Stimulated activated CD4-positive, alpha-beta T cell treated with anti-CD3 and anti-CD28 coated beads, TNF-alpha, amount 100 ng/mL, for 24 hours (primary cell): ENCODE results near the gene MEIS2.

Source experiments
- DNase-seq, 3 experiments: peaks; one replicate each; pipeline ENCODE4 v3.0.0-alpha.2; 2020; ENCODE audit warnings: low read depth in 3 of 3

The MEIS2 gene

GRCh38 chr15:36936613-36937012 lies 163.7 kb downstream of the MEIS2 start:
- DNase-seq = no peak

DNA sequence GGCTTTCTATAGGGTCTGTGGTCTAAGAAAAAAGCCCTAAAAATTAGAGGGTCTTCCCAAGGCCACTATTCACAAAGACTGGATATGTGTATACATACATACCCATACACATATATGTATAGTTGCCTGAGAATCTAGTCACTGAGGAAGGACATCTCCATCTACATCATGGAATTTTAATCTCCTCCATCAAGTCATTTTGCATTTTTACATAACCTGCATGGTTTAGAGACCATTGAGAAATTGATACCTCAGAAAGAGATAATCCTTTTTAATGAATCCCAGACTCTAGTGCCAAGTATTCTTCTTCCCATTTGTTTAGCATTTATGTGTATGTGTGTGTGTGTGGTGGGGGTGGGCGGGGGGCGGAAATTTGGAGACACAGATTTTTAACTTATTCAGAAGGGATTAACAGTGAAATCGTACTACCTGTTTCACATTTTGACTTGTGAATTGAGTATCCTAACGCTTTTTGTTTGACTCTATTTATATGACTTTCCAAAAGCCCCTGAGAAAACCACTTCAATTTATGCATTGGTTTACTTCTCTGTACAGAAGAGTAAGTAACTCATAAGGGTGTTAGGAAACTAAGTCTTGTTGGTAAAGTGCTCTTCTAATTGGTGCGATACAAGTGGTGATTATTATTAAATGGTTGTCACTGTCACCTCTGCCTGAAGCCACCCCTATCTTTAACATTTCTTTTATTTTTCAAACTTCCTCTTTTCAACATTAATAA lies 166.9 kb downstream of the MEIS2 start:
- DNase-seq = no peak

- no peak for DNase-seq
Measured at GRCh38 chr15:36932070-36932469, 168.3 kb downstream of the MEIS2 start.

- DNase-seq = no peak
Measured at GRCh38 chr15:36931434-36931833, 168.9 kb downstream of the MEIS2 start.

GRCh38 chr15:36926427-36926825 lies 173.9 kb downstream of the MEIS2 start:
- DNase-seq = no peak

- no peak for DNase-seq
Measured at GRCh38 chr15:36925653-36926426, 174.5 kb downstream of the MEIS2 start.

DNA sequence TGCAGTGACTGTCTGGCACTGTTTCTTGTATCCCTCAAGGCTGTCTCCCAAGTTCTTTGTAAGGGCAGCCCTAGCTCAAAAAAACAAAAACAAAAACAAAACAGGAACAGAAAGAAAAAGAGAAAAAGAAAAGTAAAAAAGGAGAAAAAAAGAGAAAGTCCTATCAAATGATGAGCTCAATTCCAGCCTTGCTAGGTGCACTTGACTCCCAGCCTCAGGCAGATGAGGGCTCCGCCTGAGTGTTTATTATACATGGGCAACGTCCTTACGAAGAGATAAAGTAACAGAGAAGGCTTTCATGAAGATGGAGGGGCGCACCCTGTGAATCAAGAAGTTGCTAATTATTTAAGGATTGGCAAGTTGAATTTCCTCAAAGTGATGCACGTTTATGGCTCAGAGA lies 175.3 kb downstream of the MEIS2 start:
- DNase-seq = no peak

- DNase-seq = no peak
Measured at GRCh38 chr15:36924034-36924433, 176.3 kb downstream of the MEIS2 start.

- no peak for DNase-seq
Measured at GRCh38 chr15:36921484-36922091, 178.8 kb downstream of the MEIS2 start.

DNA sequence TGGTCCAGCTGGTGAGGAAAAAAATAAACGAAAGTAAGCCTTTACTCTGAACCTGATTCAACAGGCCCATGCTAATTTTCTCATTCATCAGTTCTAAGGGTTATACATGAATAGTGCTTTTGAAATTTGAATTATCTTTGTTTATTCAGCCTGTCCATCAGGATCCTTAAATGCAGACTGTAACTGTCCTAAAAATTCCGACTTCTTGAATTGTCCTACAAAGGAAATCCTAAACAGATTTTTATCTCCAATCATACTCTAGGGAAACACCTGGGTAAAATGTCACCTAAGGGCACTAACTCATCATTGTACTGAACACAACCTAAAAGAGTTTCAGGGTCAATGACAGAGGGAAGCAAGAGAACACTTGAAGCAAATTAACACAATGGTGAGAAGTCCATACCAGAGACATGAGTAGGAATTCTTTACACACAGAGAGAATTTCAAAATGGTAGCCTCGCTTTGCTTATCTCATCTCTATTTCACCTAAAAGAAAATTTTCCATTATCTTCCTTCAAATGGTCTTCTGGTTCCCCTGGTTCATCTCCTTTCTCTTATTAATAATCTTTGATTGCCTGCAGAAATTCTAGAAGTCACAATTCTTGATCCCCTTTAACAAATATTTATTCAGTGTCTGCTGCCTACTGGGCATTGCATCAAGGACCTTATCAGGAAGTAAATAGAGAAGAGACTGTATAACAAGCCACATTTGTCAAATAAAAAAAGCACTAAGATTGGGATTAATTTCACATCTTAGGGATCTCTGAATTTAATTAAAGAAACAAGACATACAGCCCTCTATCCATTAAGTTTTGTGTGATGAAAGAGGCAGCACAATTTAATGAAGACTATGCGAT lies 182.7 kb downstream of the MEIS2 start:
- no peak for DNase-seq

GRCh38 chr15:36914960-36915808 lies 185.2 kb downstream of the MEIS2 start:
- DNase-seq = no peak

- no peak for DNase-seq
Measured at GRCh38 chr15:36914466-36914865, 185.9 kb downstream of the MEIS2 start.

DNA sequence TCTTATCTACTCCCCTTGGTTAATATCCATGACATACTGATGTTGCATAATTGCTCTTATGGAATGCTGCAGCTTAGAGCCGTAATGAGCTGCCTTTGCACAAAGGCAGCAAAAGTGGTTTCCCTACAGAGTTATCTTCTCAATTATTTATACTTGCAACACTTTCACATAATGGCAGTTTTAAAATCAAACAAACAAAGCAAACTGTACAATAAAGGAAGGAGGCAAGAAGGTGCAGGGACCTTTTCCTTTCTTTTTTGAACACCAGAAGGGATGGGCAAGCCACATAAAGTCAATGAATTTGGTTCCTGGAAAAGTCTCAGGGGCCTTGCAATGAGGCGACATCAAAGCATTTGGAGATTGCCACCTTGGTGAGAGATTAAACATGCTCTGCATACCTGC lies 188.0 kb downstream of the MEIS2 start:
- DNase-seq = no peak

- DNase-seq = no peak
Measured at GRCh38 chr15:36911322-36911944, 188.9 kb downstream of the MEIS2 start.

DNA sequence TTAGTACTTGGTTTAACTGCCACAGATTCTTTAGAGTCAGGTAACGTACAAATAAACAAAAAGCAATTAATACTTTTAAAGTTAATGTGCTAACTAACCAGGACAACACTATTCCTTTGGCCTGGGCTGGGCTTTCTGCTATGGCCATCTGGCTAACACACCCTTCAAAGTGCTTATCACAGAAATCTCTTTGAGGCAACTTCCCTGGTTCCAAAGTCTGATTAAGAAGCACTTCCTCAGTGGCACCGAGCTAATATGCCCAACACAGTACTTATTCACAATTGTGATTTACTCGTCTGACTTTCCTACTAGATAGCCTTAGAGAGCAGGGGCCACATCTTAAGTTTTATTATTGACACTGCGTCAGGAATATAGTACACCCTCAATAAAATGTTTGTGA lies 191.4 kb downstream of the MEIS2 start:
- no peak for DNase-seq

- no peak for DNase-seq
Measured at GRCh38 chr15:36907295-36907694, 193.1 kb downstream of the MEIS2 start.

DNA sequence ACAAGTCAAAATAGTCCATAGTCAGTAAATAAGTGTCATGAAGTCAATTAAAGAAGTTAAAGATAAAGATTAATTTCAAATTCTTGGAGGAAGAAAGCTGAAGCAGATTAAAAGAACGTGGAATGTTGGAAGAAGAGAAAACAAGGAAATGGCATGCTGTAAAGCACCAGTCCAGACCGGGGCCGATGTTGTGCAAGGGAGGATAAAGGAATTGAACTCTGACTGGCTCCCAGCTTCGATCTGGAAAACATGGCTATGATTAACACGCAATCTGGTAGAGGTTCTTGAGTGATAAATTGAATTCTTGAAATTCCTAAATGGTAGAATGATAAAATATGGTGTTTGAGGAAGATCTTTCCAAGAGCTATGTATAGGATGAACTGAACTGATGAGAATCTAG lies 194.4 kb downstream of the MEIS2 start:
- no peak for DNase-seq

GRCh38 chr15:36904715-36905114 lies 195.6 kb downstream of the MEIS2 start:
- DNase-seq = no peak

- no peak for DNase-seq
Measured at GRCh38 chr15:36903922-36904556, 196.3 kb downstream of the MEIS2 start.

DNA sequence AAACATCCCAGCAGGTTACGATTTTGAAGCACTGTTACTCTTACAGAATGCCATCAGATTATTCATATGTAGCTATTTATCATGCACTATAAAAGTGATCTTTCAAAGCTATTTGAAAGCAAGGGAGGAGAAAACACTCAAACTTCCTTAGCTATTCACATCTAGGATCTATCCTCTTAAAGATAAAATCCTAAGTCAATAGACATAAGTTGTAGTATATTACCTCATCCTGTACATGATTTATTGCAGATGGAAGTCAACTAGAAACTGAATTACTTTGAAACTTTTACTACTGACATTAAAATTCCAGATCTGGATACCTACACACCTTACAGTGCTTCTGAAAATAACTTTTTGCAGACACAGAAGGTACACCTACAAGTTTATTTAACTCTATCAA lies 197.2 kb downstream of the MEIS2 start:
- no peak for DNase-seq
